Hematopoietic multipotent progenitor cell treated with erythropoietin and hydrocortisone succinate and interleukin-3 and kit ligand, for 8 days (in vitro differentiated cells): ENCODE data around the gene PWP2.
A peak's percentile ranks its signal among the peaks of the same experiment; 100 is the strongest.

Experiments used
- DNase-seq: peaks from one replicate; pipeline ENCODE4 v3.0.0-alpha.2; 2015

PWP2 gene

DNA sequence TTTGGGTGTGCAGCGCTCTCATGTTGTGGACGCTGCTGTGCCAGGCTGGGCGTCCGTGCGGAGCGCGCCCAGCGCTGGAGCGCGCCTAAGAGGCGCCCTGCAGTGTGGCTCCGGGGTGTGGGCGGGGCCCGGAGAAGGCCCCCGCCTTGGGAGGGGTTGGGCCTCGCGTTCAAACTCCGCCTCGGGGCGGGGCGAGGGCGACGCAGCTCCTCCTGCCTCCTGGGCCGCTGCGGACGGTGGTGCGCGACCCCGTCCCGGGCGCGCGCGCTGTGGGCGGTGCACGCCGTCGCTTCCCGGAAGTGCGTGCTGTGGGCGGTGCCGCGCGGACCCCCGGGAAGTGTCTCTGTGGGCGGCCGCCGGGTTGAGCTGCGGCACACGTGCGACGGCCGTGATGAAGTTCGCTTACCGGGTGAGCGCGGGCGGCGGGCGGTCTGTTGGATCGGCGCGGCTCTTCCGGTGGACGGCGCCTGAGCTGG, at the start of gene PWP2:
Gene PWP2, plus strand, starts transcription at position 374 of the 476 bp plus-strand sequence. Its CDS starts 18 bp downstream, at position 392.
- peak; percentile 20 for DNase-seq

DNA sequence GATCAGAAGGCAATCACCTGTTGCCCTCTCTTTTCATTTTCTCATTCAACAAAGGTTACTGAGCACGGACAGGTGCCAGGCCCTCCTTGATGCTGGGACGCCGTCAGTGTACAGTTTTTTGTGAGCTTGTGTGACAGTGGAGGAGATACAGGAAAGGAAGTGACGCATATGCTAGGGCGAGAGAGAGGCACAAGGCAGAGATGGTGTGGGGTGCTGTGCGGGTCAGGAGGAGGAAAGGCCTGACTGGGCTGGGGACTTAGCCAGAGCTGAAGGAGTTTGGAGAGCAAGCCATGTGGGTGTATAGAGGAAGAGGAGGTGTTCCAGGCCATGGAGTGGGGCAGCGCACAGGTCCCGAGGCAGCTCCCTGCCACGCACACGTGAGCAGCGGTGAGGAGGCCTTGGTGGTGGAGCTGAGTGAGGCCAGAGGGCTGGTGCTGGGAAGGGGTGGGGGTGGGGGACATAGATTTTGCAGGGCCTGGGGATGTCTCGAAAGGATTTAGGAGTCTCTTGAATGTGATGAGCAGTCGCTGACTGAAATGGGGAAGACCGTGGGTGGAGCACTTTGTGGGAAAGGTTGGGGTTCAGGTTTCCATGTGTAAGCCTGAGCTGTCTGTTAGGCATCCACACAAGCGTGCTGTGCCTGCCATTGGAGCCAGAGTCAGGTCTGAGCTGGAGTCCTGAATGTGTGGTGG, 49.1 kb upstream of the PWP2 start:
- DNase-seq = no peak

DNA sequence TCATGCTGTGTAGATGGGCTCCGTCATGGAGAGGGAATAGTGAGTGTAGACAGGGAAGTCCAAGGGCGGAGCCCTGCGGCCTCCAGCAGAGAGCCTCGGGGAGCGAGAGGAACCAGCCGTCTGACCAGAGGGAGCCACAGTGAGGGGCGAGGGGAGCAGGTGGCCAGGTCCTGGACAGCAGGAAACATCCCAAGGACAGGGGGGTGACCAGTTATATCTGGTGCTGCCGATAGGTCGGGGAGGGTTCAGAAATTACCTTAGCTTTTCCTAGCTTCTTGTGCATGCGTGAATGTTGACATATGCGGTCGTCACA, 48.6 kb upstream of the PWP2 start:
- no peak for DNase-seq

DNA sequence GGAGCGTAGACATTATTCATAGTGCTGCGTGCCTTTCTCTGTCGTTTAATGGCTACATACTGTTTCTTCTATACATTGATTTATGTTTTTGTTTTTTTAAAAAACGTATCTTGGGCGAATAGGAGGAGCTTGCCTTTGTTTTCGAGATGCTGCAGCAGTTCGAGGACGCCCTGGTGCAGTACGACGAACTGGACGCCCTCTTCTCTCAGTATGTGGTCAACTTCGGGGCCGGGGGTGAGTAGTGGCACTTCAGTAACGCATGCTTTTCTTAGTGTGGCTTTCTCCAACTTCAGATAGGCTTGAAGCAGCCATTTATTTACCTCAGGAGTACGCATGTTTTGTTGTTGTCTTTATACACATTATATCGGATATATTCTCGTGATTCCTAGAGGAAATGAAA, 48.2 kb upstream of the PWP2 start:
- no peak for DNase-seq

DNA sequence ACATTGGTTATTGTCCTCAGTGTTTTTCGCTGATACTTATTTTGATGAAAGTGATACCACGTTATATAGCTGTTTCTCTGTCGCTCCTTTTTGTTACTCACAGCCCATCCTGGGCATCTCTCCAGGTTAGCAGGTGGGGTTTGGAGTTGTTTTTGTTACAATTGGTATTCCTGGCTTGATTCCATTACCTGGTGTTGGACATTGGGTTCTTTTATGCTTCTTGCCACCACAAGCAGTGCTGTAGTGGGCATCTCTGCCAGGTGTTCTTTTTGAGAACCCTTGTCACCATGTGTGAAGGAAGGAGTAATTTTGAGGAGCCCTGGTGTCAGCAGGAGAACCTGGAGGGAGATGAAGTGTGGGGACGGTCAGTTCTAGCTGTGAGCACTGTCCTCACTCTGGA, 47.5 kb upstream of the PWP2 start:
- DNase-seq = no peak

DNA sequence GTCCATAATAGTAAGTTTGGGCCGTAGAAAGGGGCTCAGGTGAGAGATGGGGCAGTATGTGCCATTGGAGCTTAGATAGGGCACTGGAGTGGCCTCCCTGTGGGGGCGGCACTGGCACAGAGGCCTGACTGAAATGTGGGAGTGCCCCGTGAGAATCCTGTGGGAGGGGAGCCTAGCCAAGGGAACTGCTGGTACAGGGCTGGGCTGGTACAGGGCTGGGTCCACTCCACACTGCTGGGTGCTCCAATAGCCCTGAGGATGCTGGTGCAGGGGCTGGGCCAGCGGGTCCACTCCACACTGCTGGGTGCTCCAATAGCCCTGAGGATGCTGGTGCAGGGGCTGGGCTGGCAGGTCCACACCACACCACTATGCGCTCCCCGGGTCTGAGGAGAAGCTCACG, 44.8 kb upstream of the PWP2 start:
- DNase-seq = no peak

DNA sequence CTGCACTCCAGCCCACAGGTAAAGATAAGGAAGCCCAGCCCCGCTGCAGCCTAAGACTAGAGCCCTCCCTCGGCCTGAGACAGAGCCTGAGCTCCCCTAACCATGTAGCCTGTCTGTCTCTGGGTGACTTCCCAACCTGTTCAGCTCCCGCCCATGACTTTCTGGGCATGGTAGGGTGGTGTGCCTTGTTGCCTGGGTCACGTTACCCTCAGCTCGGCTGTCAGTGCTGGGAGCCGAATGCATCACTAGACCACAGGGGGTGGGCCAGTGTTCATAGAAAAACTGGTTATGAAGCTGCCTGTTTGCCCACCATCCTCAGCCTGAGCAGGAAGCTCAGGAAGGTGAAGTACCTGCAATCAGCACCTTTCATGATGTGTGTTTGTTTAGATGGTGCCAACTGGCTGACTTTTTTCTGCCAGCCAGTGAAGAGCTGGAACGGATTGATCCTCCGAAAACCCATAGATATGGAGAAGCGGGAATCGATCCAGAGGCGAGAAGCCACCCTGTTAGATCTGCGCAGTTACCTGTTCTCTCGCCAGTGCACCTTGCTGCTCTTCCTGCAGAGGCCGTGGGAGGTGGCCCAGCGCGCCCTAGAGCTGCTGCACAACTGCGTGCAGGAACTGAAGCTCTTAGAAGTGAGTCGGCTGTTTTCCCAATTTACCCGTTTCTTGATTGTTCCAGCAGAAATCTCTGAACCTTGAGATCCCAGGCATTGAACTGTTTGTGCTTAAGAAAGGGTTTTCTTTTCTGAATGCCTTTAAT, 43.9 kb upstream of the PWP2 start:
- no peak for DNase-seq

DNA sequence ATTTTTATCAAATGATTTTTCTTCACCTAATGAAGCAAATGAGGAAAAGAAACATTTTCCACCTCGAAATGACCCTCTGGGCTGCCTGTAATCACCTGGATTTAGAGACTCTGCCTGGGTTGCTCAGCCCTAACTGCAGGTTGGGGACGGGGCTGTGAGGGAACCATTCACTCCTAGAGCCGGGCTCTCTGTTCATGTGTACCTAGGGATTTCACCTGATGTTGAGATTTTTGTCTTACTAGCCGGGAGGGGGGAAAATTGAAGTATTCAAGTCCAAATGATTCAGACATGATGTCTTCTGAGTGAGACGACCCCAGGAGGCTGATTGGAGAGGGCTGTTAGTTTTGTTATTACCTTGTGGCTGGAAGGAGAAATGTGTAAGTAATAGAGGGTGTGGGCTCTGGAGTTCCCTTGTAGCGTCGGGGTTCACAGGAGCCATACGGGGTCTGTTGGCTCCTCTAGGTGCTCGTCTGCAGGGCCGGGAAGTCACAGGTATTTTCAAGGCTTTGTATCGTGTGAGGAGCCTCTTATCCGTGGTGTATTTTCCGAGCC, 42.3 kb upstream of the PWP2 start:
- DNase-seq = no peak

DNA sequence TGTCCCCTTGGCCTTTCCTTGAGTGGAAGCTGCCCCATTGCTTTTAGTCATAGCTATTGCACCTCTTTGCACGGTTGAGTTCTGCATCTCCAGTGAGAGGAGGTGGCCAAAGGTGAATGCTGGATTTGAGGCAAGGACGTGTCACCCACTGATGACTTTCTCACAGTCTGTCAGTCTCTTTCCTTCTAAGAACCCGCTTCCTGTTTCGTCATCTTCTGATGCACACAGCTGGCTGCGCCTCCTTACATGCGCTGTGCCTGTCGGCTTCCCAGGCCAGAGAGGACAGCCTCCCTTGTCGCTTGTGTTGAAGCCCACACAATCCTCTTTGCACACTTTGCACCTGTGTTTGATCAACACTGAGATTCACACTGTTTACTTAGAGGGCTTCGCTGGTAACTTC, 41.8 kb upstream of the PWP2 start:
- no peak for DNase-seq

DNA sequence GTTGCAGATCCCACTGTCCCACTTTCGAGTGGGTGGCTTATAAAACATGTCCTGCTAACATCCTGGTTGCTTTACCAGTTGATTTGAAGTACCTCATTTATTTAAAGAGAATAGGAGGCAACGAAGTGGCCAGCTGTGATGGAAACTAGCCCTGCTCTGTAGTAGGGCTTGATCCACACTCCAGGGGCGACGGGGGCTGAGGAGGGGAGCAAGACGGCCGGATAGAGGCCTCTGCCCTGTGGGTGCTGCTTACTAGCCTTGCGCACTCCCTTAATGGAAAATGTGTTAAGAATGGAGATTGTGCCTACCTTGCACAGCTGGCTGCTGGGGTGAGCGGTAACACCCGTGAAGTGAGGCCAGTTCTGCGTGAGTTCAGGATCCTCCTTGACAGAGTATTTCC, 41.1 kb upstream of the PWP2 start:
- DNase-seq = no peak

DNA sequence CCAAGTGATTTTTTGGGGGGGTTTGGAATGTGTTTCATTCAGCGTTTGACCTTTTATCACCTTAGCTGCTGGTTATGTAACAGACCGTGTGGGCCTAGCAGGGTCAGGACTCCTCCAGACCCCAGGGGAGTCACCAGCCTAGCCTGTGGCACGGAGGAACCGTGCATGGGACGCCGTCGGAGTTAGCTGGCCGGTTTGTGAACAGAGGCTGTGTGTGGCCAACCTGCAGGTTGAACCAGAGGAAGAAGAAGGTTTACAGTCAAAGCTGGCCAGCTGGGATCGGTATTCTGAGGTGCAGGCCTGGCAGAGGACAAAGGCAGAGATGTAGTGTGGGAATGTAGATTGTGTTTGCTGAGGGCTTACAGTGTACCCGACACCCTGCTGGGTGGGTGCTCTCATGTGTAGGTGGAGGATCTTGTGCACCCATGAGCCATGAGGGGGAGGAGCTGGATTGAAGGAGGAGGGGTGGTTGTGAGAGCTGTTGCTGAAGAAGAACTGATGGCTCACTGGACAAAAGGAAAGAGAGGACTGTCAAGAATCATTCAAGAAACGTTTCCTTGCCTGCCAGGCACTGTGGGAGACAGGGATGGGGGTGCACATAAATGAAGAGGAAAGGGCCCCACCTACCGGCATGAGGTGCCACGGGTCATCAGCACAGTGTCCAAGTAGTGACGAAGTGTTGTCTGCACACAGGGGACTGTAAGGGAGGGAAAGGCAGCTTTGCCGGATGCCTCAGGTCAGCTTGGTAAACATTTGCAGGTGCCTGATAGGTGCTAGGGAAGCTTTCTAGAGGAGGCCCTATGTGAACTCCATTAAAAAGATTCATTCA, 40.0 kb upstream of the PWP2 start:
- no peak for DNase-seq

DNA sequence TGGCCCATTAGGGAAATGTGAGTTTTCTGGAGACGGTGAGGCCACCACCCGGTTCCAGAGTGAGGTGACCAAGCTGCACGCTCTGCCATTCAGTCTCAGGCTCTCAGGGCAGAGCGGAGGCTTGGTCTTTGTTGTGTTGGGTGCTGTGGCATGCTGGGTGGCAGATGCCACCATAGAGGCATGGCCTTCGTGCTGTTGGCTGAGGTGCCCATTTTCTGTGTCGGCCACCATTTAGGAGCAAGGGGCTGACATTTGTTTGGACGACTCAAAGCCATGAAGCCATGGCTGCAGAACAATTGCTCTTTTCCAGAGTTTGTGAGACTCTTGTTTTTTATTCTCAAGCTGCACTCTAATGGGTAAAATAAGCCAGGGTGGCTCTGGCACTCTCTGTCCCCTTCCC, 36.8 kb upstream of the PWP2 start:
- no peak for DNase-seq

DNA sequence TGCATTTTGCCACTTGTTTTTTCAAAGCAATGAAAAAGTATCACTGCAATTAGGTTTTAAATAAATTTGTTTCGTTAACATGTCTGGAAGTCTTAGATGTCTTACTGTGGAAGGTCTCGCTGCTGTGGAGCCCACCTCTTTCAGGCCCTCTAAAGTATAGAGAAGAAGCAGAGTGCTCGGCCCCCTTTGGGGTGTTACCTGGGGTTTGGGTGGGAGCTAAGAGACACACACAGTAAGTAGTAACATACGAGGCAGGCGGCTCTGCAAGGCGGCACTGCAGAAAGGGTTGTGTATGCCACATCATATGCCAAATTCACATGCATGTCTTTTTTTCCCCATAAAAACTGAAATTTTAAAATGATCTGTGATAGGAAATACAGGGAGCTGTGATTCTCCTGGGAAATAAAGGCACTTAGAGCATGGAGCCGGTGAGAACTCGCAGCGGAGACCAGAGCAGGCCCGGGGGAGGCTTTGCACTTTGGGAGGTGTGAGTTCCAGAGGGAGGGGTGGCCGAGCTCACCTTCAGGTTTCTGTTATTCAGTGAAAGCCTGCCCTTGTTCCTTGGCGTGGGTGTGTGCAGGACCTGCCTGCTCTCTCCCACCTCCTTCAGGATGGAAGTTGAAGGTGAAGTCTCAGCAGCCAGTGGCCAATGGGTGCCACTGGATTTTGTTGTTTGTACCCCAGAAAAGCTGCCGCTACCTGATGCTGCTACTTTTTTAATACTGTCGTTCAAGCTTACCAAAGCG, 35.7 kb upstream of the PWP2 start:
- DNase-seq = no peak

DNA sequence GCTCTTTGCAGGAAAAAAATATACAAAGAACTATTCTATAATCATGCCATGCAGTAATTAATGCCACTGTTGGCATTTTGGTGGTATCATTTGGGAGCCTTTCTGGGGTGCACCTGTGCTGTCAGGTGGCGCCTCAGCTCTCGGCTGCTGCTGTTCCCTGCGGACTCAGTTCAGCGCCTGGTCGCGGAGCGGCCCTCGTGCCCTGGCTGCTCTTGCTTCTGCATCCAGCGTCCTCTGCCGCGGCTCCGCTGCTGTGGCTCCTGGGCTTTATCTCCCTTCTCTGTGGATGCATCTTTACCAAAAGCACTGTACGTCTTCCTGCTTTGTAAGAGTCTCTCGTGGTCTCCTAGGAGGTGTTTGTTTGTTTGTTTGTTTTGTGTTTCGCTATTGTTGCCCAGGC, 35.1 kb upstream of the PWP2 start:
- DNase-seq = no peak

DNA sequence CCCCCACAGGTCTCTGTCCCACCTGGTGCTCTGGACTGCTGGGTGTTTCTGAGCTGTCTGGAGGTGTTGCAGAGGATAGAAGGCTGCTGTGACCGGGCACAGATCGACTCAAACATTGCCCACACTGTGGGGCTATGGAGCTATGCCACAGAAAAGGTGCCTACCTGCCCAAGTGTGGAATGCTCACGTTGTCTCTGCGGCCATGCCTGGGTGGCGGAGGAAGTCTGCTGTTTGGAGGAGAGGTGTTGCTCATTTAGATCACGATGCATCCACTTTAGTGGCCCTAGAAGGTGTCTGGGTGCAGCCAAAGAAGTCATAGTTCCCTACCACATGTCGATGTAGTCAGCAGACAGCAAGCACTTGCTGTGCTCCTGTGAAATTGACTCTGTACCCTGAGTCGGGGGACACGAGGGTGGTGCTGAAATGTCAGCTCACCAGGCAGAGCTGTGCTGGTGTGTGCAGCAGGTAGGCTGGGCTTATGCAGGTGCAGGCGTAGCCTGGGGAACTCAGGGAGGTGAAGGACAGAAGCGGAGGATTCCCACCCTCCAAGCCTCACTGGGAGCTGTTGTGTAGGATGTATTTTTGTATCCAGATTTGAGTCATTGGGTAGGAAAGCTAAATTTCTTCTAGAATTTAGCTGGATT, 32.8 kb upstream of the PWP2 start:
- DNase-seq = no peak

DNA sequence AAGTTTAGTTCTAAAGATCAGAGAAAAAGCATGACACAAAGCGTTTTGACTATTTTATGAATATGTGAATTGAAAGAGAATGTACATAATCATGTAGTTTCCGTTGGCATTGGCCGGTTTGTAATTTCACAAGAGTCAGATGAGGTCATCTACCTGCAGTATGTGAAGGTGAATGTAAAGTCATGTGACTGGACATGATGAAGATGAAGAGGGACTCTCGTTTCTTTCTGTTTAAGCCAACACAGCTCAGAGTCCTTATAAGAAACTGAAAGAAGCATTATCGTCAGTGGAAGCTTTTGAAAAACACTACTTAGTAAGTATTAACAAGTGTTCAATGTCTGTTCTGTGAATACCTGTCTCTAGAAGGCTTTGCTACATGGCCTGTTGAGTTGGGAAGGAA, 30.9 kb upstream of the PWP2 start:
- no peak for DNase-seq

DNA sequence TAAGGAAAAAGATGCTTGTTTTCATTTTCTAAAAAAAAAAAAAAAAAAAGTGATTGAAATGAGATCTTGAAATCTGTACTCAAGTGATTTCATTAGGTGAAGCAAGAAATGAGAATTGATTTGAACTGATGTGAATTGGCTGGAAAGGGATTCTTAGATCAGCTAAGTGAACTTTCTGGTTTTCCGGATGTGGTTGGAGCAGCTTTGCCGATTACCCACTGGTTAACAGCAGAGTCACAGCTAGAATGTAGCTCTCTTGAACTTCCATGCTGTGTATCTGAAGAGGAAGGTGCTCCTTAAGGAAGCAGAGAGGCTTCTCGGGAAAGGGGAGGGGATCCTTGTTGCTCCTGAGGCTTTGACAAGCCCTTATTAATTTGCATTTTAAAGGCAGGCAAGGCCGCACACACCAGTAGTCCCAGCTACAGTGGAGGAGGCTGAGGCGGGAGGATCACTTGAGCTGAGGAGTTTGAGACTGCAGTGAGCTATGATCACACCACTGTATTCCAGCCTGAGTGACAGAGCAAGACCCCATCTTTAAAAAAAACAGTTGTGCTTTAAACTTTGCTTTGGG, 28.7 kb upstream of the PWP2 start:
- DNase-seq = no peak

DNA sequence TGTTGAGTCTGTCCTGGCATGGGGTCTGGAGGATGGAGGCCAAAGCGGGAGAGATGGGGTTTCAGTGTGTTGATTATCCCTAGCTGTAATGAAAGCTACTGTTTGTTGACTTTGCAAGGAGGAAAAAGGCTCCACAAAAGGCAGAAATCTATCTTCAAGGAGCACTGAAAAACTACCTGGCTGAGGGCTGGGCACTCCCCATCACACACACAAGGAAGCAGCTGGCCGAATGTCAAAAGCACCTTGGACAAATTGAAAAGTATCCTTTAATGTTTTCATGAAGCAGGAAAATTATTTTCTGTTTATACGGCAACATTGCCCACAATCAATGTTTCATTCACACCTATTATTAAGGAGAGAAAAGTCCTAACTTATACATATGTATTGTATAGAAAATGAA, 27.8 kb upstream of the PWP2 start:
- DNase-seq = no peak

DNA sequence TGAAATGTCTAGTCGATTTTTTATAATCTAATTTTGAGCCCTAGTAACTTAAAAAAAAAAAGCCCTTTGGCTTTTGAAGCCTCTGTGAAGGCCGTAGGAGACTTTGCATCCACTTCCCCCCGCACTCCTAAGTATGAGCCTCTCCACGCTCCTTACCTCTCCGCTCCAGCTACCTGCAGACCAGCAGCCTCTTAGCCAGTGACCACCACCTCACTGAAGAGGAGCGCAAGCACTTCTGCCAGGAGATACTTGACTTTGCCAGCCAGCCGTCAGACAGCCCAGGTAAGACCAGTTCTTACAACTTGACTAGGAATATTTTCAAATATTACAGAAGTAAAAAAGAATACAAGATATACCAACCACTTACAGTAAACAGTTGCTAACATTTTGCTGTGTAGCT, 27.4 kb upstream of the PWP2 start:
- DNase-seq = no peak

DNA sequence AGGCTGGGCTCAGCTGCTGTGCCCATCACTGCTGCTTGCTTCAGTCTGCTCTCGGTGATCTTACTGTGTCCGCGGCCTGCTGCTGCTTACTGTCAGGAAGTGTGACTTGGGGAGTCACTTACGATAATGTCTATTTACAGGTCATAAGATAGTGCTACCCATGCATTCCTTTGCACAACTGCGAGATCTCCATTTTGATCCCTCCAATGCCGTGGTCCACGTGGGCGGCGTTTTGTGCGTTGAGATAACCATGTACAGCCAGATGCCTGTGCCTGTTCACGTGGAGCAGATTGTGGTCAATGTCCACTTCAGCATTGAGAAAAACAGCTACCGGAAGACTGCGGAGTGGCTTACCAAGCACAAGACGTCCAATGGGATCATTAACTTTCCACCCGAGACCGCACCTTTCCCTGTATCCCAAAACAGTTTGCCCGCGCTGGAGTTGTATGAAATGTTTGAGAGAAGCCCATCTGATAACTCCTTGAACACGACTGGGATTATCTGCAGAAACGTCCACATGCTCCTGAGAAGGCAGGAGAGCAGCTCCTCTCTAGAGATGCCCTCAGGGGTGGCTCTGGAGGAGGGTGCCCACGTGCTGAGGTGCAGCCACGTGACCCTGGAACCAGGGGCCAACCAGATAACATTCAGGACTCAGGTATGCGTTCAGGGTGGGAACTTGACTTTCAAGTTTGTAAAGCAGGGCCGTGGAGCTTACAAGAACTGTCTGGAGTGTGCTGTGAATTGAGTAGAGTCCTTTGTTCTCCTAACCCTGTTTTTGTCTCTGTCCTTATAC, 24.4 kb upstream of the PWP2 start:
- peak; percentile 10 for DNase-seq
